ENCODE measurements around the gene LYPD4. TPM values are rescaled to one million over a fixed set of nuclear protein-coding genes. Genes with fewer than 3 reads are reported as not detected.
A peak's percentile ranks its signal among the peaks of the same experiment; 100 is the strongest.

Gene LYPD4
- total and polyA plus RNA-seq, 8 donors = not detected

DNA sequence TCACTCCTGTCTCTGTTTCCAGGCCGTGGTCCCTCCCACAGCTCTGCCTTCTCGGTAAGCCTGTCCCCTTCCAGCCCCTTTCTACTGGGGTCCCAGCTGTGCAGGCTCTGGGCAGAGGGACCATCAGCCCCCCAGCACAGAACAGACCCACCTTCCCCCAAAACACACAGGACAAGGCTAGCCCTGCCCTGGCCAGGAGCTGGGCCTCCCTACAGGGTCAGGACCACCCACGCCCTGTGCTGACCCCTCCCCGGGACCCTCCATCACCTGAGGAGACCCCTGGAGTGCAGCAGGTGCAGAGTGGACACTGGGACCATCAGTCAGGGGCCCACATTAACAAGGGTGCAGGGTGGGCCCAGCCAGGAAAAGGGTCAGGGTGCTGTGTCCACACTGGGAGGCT is 34.2 kb downstream of the LYPD4 start:
- DNase-seq = no peak

DNA sequence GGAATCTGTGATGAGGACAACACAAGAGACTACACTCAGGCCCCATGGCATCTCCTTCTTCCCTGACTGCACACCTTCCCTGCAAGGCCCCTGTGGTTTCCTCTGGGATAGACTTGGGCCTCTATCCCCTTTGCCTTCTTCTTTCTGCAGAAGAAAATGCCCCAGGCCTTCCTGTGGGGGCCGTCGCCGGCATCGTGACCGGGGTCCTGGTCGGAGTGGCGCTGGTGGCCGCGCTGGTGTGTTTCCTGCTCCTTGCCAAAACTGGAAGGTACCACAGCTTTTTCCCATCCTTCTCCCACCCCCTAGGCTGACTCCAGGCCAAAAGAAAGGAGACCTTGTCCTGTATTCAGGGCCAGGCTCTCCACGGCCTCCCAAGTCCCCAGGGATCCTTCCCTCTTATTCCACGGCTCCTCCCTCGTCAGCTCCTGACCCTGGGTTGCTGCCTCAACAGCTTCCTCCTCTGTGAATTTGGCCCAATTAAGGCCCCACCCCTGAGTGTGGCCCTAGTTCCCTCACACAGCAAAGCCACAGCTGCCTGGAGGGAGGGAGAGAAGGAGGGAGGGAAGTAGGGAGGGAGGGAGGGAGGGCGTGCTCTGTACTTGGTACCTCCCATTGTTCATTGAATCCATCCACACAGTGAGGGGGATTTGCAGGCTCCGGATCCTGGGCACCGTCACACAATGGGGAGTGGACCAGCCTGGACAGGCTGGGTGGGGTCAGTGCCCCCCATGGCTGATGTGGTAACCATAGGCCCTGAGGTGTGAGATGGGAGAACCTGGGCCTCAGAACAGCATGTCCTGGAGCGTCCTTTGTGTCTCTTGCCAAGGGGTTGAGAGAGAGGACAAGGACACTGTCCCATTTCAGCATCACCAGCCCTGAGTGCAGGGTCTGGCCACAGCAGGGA is 35.6 kb downstream of the LYPD4 start:
- intact Hi-C loops (cut with DNase I) = no loop called here
- Histone ChIP-seq H3K36me3 (no peaks in the 10 kb centered on the region), H3K27me3 (peaks cover 0 to 14% of the 10 kb centered on the region in 2 donors), H3K9me3 (no peaks in the 10 kb centered on the region), H3K4me1 (peaks cover 0 to 65% of the 10 kb centered on the region in 2 donors), H3K27ac (peak overlapping the region in 1 of 2 donors; percentile 95), H3K4me3 (peak overlapping the region in 1 of 2 donors; percentile 20)
- DNase-seq (peak in 2 of 4 donors; percentile 79 to 81), ATAC-seq (peak; percentile 77)
- TF ChIP-seq, protein P1, sequence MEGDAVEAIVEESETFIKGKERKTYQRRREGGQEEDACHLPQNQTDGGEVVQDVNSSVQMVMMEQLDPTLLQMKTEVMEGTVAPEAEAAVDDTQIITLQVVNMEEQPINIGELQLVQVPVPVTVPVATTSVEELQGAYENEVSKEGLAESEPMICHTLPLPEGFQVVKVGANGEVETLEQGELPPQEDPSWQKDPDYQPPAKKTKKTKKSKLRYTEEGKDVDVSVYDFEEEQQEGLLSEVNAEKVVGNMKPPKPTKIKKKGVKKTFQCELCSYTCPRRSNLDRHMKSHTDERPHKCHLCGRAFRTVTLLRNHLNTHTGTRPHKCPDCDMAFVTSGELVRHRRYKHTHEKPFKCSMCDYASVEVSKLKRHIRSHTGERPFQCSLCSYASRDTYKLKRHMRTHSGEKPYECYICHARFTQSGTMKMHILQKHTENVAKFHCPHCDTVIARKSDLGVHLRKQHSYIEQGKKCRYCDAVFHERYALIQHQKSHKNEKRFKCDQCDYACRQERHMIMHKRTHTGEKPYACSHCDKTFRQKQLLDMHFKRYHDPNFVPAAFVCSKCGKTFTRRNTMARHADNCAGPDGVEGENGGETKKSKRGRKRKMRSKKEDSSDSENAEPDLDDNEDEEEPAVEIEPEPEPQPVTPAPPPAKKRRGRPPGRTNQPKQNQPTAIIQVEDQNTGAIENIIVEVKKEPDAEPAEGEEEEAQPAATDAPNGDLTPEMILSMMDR (IDR thresholded peaks at IDR 0.05) = no peak

More for the DNA sequence above, 34.2 kb downstream of the LYPD4 start:
- TF ChIP-seq, protein P1 (IDR thresholded peaks at IDR 0.05) = no peak
- no peak overlapping the region for H3K4me3 ChIP-seq
- H3K36me3 ChIP-seq = no peaks in the 10 kb centered on the region
- no peaks in the 10 kb centered on the region for H3K9me3 ChIP-seq
- intact Hi-C loops (cut with DNase I) = no loop called here
- peaks cover 0 to 57% of the 10 kb centered on the region in 2 donors for H3K4me1 ChIP-seq
- H3K27me3 ChIP-seq = peaks cover 0 to 14% of the 10 kb centered on the region in 2 donors
- peak overlapping the region; percentile 65 to 95 for H3K27ac ChIP-seq
- ATAC-seq = no peak

DNA sequence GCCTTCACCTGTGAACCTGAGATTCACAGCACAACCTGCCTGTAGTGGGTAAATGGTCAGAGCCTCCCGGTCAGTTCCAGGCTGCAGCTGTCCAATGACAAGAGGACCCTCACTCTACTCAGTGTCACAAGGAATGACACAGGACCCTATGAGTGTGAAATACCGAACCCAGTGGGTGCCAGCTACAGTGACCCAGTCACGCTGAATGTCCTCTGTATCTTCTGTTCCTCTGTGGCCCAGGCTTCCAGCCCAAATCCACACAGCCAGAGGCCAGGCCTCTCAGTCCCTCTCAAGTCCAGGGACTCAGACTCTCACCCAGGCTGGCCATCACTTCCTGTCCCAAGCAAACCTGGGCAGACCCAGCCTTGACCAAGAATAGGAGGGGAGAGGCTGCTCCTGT is 37.3 kb downstream of the LYPD4 start:
- Histone ChIP-seq H3K27me3 (peaks cover 0 to 14% of the 10 kb centered on the region in 2 donors), H3K9me3 (no peaks in the 10 kb centered on the region), H3K27ac (peak overlapping the region in 1 of 2 donors; percentile 95), H3K36me3 (no peaks in the 10 kb centered on the region), H3K4me1 (peaks cover 0 to 71% of the 10 kb centered on the region in 2 donors), H3K4me3 (no peak overlapping the region)
- intact Hi-C loops (cut with DNase I) = no loop called here
- DNase-seq (no peak), ATAC-seq (no peak)
- TF ChIP-seq, protein P1 (IDR thresholded peaks at IDR 0.05) = no peak

DNA sequence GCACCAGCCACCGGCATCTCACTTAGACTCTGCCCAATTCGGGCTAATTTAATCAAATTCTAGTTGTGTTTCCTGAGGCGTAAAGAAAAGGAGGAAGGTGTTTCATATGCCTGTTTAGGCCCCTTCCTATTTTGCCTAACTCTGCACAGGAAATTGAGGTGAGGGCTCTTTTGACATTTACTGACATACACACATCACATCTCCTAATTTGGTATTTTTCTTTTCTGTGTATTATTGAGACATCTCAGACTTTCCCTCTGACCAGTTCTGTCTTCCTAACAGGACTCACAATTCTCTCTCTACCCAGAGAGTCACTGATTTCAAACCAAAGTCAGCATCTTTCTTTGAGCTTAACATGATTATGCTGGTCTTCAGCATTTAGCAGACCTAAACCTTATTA is 40.1 kb downstream of the LYPD4 start:
- DNase-seq (no peak), ATAC-seq (no peak)
- intact Hi-C loops (cut with DNase I) = no loop called here
- H3K27me3 ChIP-seq = no peaks in the 10 kb centered on the region
- no peaks in the 10 kb centered on the region for H3K9me3 ChIP-seq
- no peaks in the 10 kb centered on the region for H3K36me3 ChIP-seq
- peaks cover 0 to 71% of the 10 kb centered on the region in 2 donors for H3K4me1 ChIP-seq
- H3K27ac ChIP-seq = peak overlapping the region in 1 of 2 donors; percentile 73
- TF ChIP-seq, protein P1 (IDR thresholded peaks at IDR 0.05) = no peak
- no peak overlapping the region for H3K4me3 ChIP-seq

DNA sequence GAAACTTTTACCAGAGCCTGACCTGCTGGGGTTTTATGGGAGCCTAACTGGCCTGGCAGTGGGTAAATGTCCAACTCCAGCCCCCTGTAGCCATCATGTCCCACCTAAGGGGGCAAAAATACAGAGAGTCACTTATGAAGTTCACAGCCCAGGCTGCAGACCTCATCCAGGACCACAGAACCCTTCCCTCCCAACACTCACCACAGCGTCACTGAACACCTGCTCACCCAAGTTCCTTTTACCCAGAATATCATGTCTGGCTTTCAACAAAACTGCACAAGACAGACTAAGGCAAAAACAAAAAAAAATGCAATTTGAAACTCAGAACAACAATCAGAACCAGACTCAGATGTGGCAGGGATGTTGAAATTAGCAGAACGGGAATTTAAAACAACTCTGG is 41.7 kb downstream of the LYPD4 start:
- no peaks in the 10 kb centered on the region for H3K9me3 ChIP-seq
- peaks cover 0 to 71% of the 10 kb centered on the region in 2 donors for H3K4me1 ChIP-seq
- TF ChIP-seq, protein P1 (IDR thresholded peaks at IDR 0.05) = no peak
- ATAC-seq (no peak), DNase-seq (no peak)
- H3K4me3 ChIP-seq = no peak overlapping the region
- H3K36me3 ChIP-seq = no peaks in the 10 kb centered on the region
- peaks cover 0 to 6% of the 10 kb centered on the region in 2 donors for H3K27me3 ChIP-seq
- intact Hi-C loops (cut with DNase I) = no loop called here
- H3K27ac ChIP-seq = peak overlapping the region in 1 of 2 donors; percentile 88
